ENCODE results near the gene NDRG4. TPM values are rescaled to one million over a fixed set of nuclear protein-coding genes. Genes with fewer than 3 reads are reported as not detected.
A peak's percentile ranks its signal among the peaks of the same experiment; 100 is the strongest.

NDRG4 gene
- total RNA-seq, 1 donor from 2014 or later, result 128 TPM

GRCh38 chr16:58459344-58460218 lies 40.4 kb upstream of the NDRG4 start:
- H3K27ac ChIP-seq, result peak overlapping the region; percentile 69
- H3K36me3 ChIP-seq, result no peaks in the 10 kb centered on the region
- peaks cover 9% of the 10 kb centered on the region for H3K4me1 ChIP-seq
- no peaks in the 10 kb centered on the region for H3K9me3 ChIP-seq
- H3K27me3 ChIP-seq, result no peaks in the 10 kb centered on the region
- intact Hi-C loops (cut with DNase I), result no loop called here
- no peak overlapping the region for H3K4me3 ChIP-seq
- TF ChIP-seq POLR2A (IDR thresholded peaks at IDR 0.05) (no peak), CTCF (IDR thresholded peaks at IDR 0.05) (no peak), POLR2AphosphoS5 (IDR thresholded peaks at IDR 0.05; ENCODE audit: insufficient read depth in 1 of 2, low read depth in 1 of 2) (peak in 1 of 2 donors; percentile 77)
- DNase-seq (ENCODE audit: extremely low spot score in 2 of 2), result no peak

- TF ChIP-seq POLR2AphosphoS5 (IDR thresholded peaks at IDR 0.05; ENCODE audit: insufficient read depth in 1 of 2, low read depth in 1 of 2) (no peak), POLR2A (IDR thresholded peaks at IDR 0.05) (no peak), CTCF (IDR thresholded peaks at IDR 0.05) (no peak)
- Histone ChIP-seq H3K4me1 (peaks cover 15% of the 10 kb centered on the region), H3K4me3 (no peak overlapping the region), H3K27me3 (no peaks in the 10 kb centered on the region), H3K36me3 (no peaks in the 10 kb centered on the region), H3K27ac (peak overlapping the region; percentile 69), H3K9me3 (no peaks in the 10 kb centered on the region)
- no peak for DNase-seq (ENCODE audit: extremely low spot score in 2 of 2)
- intact Hi-C loops (cut with DNase I), result no loop called here
Measured at GRCh38 chr16:58460219-58460610, 39.7 kb upstream of the NDRG4 start.

GRCh38 chr16:58461056-58461455 lies 38.9 kb upstream of the NDRG4 start:
- TF ChIP-seq POLR2A (IDR thresholded peaks at IDR 0.05), result no peak
- no peak for TF ChIP-seq CTCF (IDR thresholded peaks at IDR 0.05)
- TF ChIP-seq POLR2AphosphoS5 (IDR thresholded peaks at IDR 0.05; ENCODE audit: insufficient read depth in 1 of 2, low read depth in 1 of 2), result no peak
- H3K9me3 ChIP-seq, result no peaks in the 10 kb centered on the region
- peak overlapping the region; percentile 45 for H3K27ac ChIP-seq
- no peaks in the 10 kb centered on the region for H3K27me3 ChIP-seq
- H3K4me1 ChIP-seq, result peaks cover 16% of the 10 kb centered on the region
- intact Hi-C loops (cut with DNase I), result no loop called here
- H3K36me3 ChIP-seq, result no peaks in the 10 kb centered on the region
- H3K4me3 ChIP-seq, result no peak overlapping the region
- no peak for DNase-seq (ENCODE audit: extremely low spot score in 2 of 2)

- Histone ChIP-seq H3K36me3 (no peaks in the 10 kb centered on the region), H3K27ac (peak overlapping the region; percentile 87), H3K27me3 (no peaks in the 10 kb centered on the region), H3K9me3 (no peaks in the 10 kb centered on the region), H3K4me1 (peaks cover 16% of the 10 kb centered on the region), H3K4me3 (no peak overlapping the region)
- TF ChIP-seq POLR2AphosphoS5 (IDR thresholded peaks at IDR 0.05; ENCODE audit: insufficient read depth in 1 of 2, low read depth in 1 of 2) (no peak), CTCF (IDR thresholded peaks at IDR 0.05) (no peak), POLR2A (IDR thresholded peaks at IDR 0.05) (no peak)
- intact Hi-C loops (cut with DNase I), result no loop called here
- no peak for DNase-seq (ENCODE audit: extremely low spot score in 2 of 2)
Measured at GRCh38 chr16:58461640-58462039, 38.3 kb upstream of the NDRG4 start.

- no peaks in the 10 kb centered on the region for H3K36me3 ChIP-seq
- TF ChIP-seq POLR2AphosphoS5 (IDR thresholded peaks at IDR 0.05; ENCODE audit: insufficient read depth in 1 of 2, low read depth in 1 of 2), result no peak
- no peak for TF ChIP-seq CTCF (IDR thresholded peaks at IDR 0.05)
- TF ChIP-seq POLR2A (IDR thresholded peaks at IDR 0.05), result no peak
- H3K27ac ChIP-seq, result peak overlapping the region; percentile 87
- no peaks in the 10 kb centered on the region for H3K9me3 ChIP-seq
- no peaks in the 10 kb centered on the region for H3K27me3 ChIP-seq
- H3K4me3 ChIP-seq, result no peak overlapping the region
- DNase-seq (ENCODE audit: extremely low spot score in 2 of 2), result no peak
- intact Hi-C loops (cut with DNase I), result no loop called here
- peaks cover 16% of the 10 kb centered on the region for H3K4me1 ChIP-seq
Measured at GRCh38 chr16:58462089-58462488, 37.9 kb upstream of the NDRG4 start.

All from vagina (tissue), 2 donors.